Spleen (tissue), 11 donors: Measurements from ENCODE around the gene ASH1L. TPM values are rescaled to one million over a fixed set of nuclear protein-coding genes. Genes with fewer than 3 reads are reported as not detected.

Experiments used
- DNase-seq: peaks from one replicate; pipeline ENCODE4 v3.0.0-alpha.2; 2020
- H3K27ac ChIP-seq, 8 donors: fragments of 200-600 bp; sonication (generic) in 7 of 8; 1 replicate in 4 of 8; 2 replicates in 4 of 8; pipeline versions ENCODE4 v1.5.0 to v1.8.0; 2016 to 2021; ENCODE audit warnings: inconsistent platforms in 4 of 8, mild to moderate bottlenecking in 4 of 8, moderate library complexity in 1 of 8
- H3K27me3 ChIP-seq, 7 donors: fragments of 200-600 bp; sonication (generic) in 6 of 7; replicated peaks in 1 of 7; 1 replicate in 4 of 7; 2 replicates in 3 of 7; pipeline versions ENCODE4 v1.5.0 to v1.8.0; 2016 to 2021; ENCODE audit warnings: inconsistent platforms in 3 of 7, mild to moderate bottlenecking in 1 of 7
- H3K36me3 ChIP-seq, 6 donors: fragments of 200-600 bp; sonication (generic) in 5 of 6; 1 replicate in 4 of 6; 2 replicates in 2 of 6; pipeline versions ENCODE4 v1.5.0 to v1.8.0; 2016 to 2021; ENCODE audit warnings: inconsistent platforms in 2 of 6
- H3K4me1 ChIP-seq, 6 donors: fragments of 200-600 bp; sonication (generic) in 5 of 6; 1 replicate in 3 of 6; 2 replicates in 3 of 6; pipeline versions ENCODE4 v1.5.0 to v1.8.0; 2016 to 2021; ENCODE audit warnings: inconsistent platforms in 3 of 6
- H3K4me3 ChIP-seq, 8 donors: fragments of 200-600 bp; sonication (generic) in 7 of 8; 1 replicate in 4 of 8; 2 replicates in 4 of 8; pipeline versions ENCODE4 v1.5.0 to v1.8.0; 2016 to 2021; ENCODE audit warnings: inconsistent platforms in 4 of 8, mild to moderate bottlenecking in 4 of 8, moderate library complexity in 2 of 8
- H3K9me3 ChIP-seq, 8 donors: fragments of 200-600 bp; sonication (generic) in 7 of 8; 1 replicate in 4 of 8; 2 replicates in 4 of 8; pipeline versions ENCODE4 v1.5.0 to v1.8.0; 2016 to 2021; ENCODE audit warnings: inconsistent platforms in 4 of 8
- POLR2A ChIP-seq, 3 donors: fragments of 450-650 bp; IDR thresholded peaks; one replicate each; pipeline ENCODE4 v1.5.1; 2017; ENCODE audit warnings: antibody characterized with exemption in 3 of 3, mild to moderate bottlenecking in 1 of 3
- POLR2AphosphoS5 ChIP-seq, 3 donors: sonication (generic); formaldehyde crosslinking; IDR thresholded peaks; one replicate each; pipeline ENCODE4 v1.5.1; 2017; ENCODE audit warnings: antibody characterized with exemption in 3 of 3
- WGBS, 5 donors: extraction: QIAGEN DNeasy Blood & Tissue Kit in 3 of 5; methylation state at CpG; one replicate each; pipeline versions ENCODE4 v1.1.5 to v1.1.7; 2013 to 2018; 5-methylcytosine and 5-hydroxymethylcytosine counted together
- intact Hi-C: fragments of 100-400 bp; cut with DNase I; formaldehyde crosslinking; loops from one replicate; pipeline ENCODE4 v1.15.0; 2023; ENCODE audit warnings: low total_unique reads
- polyA plus RNA-seq, 3 donors: library from polyadenylated mRNA; stranded (reverse); fragments of 200-250 nt; gene quantifications; one replicate each; pipeline ENCODE4 v1.2.1, GENCODE V29; 2013
- total RNA-seq, 7 donors: library from RNA; depleted of rRNA in 3 of 7; stranded (reverse); fragments of >200 nt in 3 of 7; fragmentation: NEBNext Ultra II Directional in 4 of 7; extraction: Animal tissue kit (Norgen Biotek cat#: 25700) in 4 of 7; gene quantifications; one replicate each; pipeline versions ENCODE4 v1.1.0 to v1.2.1, GENCODE V29; 2016 to 2021
- TF ChIP-seq, protein P1 (sequence below), 11 experiments: fragments of 200-600 bp in 7 of 11; fragments of 450-650 bp in 4 of 11; sonication (generic) in 4 of 11; IDR thresholded peaks in 8 of 11; conservative IDR thresholded peaks in 3 of 11; 1 replicate in 7 of 11; 2 replicates in 4 of 11; pipeline versions ENCODE4 v1.4.0 to v1.8.0; 2016 to 2021; ENCODE audit warnings: antibody characterized with exemption in 11 of 11, inconsistent platforms in 4 of 11, mild to moderate bottlenecking in 1 of 11
- donor health status: healthy with polysubstance abuse.
- donor health status: DM: no; HTN: no; CAD: no; lungs with moderate emphysema.
- donor health status: DM: no; HTN: no; CAD: no.
- donor health status: Bipolar disorder and iron deficiency.
- donor health status: healthy.
- donor health status: DM: no; HTN: no; CAD: no.
- donor health status: DM: yes; HTN: yes; CAD: no.

ASH1L gene
- total and polyA plus RNA-seq, 10 donors, result 2.5 to 89.8 (median 69.1) TPM

DNA sequence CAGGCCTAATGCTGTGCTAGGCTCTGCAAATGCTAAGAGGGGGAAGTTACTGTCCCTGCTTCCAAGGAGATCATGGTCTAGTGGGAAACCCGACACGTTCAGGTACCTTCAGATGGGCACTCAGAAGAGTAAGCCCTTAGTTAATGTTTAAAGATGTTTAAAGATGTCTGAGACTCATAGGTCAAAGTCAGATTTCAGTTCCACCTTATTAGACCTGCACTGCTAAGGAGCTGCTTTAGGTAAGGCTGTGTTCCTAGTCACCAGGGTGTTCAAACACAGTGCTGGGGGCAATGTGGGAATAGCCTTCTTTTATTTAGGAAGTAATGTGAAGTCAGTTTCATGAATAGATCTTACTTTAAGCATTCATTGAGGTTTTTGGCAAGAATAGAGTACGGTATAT is 245.7 kb downstream of the ASH1L start:
- H3K4me3 ChIP-seq, result no peak overlapping the region
- H3K27me3 ChIP-seq, result no peaks in the 10 kb centered on the region
- WGBS, 5 donors, result 89 to 94% (median 93%) methylated on average over 3 of the region's 3 CpGs
- peaks cover 14 to 31% (median 23%) of the 10 kb centered on the region in 6 donors for H3K4me1 ChIP-seq
- H3K36me3 ChIP-seq, result peaks cover 0 to 78% (median 31%) of the 10 kb centered on the region in 6 donors
- no peak for DNase-seq
- TF ChIP-seq, protein P1, sequence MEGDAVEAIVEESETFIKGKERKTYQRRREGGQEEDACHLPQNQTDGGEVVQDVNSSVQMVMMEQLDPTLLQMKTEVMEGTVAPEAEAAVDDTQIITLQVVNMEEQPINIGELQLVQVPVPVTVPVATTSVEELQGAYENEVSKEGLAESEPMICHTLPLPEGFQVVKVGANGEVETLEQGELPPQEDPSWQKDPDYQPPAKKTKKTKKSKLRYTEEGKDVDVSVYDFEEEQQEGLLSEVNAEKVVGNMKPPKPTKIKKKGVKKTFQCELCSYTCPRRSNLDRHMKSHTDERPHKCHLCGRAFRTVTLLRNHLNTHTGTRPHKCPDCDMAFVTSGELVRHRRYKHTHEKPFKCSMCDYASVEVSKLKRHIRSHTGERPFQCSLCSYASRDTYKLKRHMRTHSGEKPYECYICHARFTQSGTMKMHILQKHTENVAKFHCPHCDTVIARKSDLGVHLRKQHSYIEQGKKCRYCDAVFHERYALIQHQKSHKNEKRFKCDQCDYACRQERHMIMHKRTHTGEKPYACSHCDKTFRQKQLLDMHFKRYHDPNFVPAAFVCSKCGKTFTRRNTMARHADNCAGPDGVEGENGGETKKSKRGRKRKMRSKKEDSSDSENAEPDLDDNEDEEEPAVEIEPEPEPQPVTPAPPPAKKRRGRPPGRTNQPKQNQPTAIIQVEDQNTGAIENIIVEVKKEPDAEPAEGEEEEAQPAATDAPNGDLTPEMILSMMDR (IDR thresholded peaks at IDR 0.05 in 8 of 11, conservative IDR thresholded peaks at IDR 0.05 in 3 of 11), result no peak
- no peak for TF ChIP-seq POLR2AphosphoS5 (IDR thresholded peaks at IDR 0.05)
- no peak for TF ChIP-seq POLR2A (IDR thresholded peaks at IDR 0.05)
- no peaks in the 10 kb centered on the region for H3K9me3 ChIP-seq
- intact Hi-C loops, result no loop called here
- no peak overlapping the region for H3K27ac ChIP-seq

DNA sequence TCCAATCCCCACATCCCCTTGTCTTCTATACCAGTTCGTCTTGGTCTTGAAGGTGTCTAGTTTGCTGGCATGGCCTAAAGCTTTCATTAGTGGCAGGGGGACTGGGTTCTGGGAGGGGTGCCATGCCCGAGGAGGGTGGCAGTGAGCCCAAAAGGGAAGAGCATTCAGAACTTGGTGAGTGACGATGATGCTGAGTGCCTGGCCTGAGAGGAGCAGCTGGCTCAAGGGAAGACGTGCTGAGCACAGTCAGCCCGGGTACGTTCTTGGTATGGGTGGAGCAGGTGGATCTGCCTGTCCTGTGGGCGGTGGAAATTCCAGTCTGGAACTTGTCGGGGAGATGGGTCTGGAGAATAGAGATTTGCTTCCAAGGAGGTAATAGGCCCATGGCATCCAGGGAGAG is 249.3 kb downstream of the ASH1L start:
- DNase-seq, result no peak
- no peak overlapping the region for H3K4me3 ChIP-seq
- H3K27me3 ChIP-seq, result no peaks in the 10 kb centered on the region
- no peak overlapping the region for H3K27ac ChIP-seq
- intact Hi-C loops, result no loop called here
- TF ChIP-seq, protein P1 (IDR thresholded peaks at IDR 0.05 in 8 of 11, conservative IDR thresholded peaks at IDR 0.05 in 3 of 11), result no peak
- TF ChIP-seq POLR2A (IDR thresholded peaks at IDR 0.05), result no peak
- no peak for TF ChIP-seq POLR2AphosphoS5 (IDR thresholded peaks at IDR 0.05)
- H3K36me3 ChIP-seq, result peaks cover 0 to 81% (median 27%) of the 10 kb centered on the region in 6 donors
- WGBS, 5 donors, result 92 to 94% (median 93%) methylated on average over 8 of the region's 8 CpGs
- peaks cover 12 to 34% (median 21%) of the 10 kb centered on the region in 6 donors for H3K4me1 ChIP-seq
- H3K9me3 ChIP-seq, result no peaks in the 10 kb centered on the region

DNA sequence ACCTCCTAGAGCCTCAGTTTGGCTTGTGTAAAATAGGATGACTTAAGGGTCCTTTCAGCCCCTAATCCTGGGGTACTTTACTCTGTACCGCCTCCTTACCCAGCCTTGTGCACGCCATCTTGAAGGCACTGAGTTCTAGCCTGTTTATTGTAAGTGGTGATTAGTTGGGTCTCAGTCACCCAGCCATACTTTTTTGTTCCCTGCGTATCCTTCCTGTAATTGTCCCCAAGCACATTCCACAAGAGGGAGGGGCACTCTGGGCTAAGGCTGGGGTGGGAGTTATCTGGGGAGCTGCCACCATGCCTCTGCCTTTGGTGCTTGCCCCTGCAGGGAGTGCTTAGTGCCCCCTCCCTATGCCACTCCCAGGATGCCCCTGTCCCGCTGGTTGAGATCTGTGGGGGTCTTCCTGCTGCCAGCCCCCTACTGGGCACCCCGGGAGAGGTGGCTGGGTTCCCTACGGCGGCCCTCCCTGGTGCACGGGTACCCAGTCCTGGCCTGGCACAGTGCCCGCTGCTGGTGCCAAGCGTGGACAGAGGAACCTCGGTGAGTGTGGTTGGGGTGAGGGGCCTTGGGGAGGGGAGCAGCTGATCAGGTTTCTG is 253.1 kb downstream of the ASH1L start:
- 9 to 22% (median 9%) methylated on average over 10 to 11 of the region's 11 CpGs for WGBS, 5 donors
- H3K27ac ChIP-seq, result peak overlapping the region; percentile 78 to 94 (median 90)
- TF ChIP-seq POLR2AphosphoS5 (IDR thresholded peaks at IDR 0.05), result peak in 2 of 3 donors; percentile 6 to 34
- TF ChIP-seq, protein P1 (IDR thresholded peaks at IDR 0.05 in 8 of 11, conservative IDR thresholded peaks at IDR 0.05 in 3 of 11), result no peak
- intact Hi-C loops, result no loop called here
- H3K4me3 ChIP-seq, result peak overlapping the region; percentile 56 to 82 (median 68)
- peaks cover 12 to 45% (median 30%) of the 10 kb centered on the region in 6 donors for H3K4me1 ChIP-seq
- no peaks in the 10 kb centered on the region for H3K27me3 ChIP-seq
- peak; percentile 83 for DNase-seq
- H3K9me3 ChIP-seq, result no peaks in the 10 kb centered on the region
- peaks cover 0 to 45% (median 13%) of the 10 kb centered on the region in 6 donors for H3K36me3 ChIP-seq

DNA sequence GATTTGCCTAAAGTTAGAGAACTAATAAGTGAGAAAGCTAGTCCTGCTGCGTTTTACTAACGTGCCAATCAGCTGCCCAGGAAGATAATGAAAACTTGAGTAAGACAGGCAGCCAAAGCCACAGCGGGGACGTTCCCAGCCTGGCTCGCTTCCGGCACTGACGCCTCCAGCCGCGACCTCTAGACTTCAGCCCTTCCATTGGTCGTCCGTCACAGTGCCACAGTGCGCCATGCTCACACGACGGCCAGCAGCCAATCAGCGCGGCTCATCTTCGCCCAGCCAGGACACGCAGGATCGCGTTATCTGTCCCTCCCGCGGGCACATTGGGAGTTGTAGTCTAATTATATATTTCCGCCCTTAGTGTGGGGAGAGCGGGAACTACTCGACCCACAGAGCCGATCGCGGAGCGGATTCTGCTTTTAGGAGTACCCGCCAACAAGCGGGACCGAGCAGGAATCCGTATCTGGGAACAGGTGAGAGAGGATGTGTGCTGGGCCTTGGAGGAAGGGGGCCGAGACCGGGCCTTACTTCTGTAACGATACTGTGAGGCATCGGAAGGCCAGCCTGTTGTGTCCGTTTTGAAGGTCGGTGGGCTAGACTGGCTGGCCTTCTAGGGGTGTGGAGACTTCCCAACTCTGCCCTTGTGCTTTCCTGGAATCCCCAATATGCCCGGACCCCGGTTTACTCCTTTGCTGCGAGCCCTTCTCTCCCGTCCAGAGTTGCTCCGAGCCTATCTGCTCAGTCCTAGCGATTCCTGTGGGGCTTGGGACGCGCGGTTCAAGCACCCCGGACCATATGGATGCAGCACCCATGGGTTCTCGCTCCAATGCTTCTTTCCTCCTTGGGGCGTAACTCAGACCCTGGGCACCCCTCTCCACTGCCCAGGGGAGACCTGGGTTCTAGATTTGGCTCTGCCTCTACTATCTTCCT is 253.8 kb downstream of the ASH1L start, which contains the start of gene FDPS:
Gene FDPS (plus strand): TSS at position 374 of the 930 bp plus-strand sequence. CDS start 924 bp downstream, outside the sequence.
- WGBS, 5 donors, result 0 to 1% (median 0%) methylated on average over 49 to 51 of the region's 51 CpGs
- Histone ChIP-seq H3K36me3 (peaks cover 0 to 38% (median 8%) of the 10 kb centered on the region in 6 donors), H3K27ac (peak within 1 kb of the TSS; percentile 78 to 94 (median 90)), H3K4me1 (peaks cover 12 to 45% (median 30%) of the 10 kb centered on the region in 6 donors), H3K4me3 (peak within 1 kb of the TSS; percentile 56 to 82 (median 68)), H3K9me3 (no peaks in the 10 kb centered on the region), H3K27me3 (no peaks in the 10 kb centered on the region)
- intact Hi-C loops, result no loop called here
- TF ChIP-seq POLR2A (IDR thresholded peaks at IDR 0.05) (peak in 2 of 3 donors; percentile 29 to 43), POLR2AphosphoS5 (IDR thresholded peaks at IDR 0.05) (peak; percentile 94 to 97 (median 97))
- TF ChIP-seq, protein P1 (IDR thresholded peaks at IDR 0.05 in 8 of 11, conservative IDR thresholded peaks at IDR 0.05 in 3 of 11), result peak in 8 of 11 experiments; percentile 21 to 64 (median 47)
- peak; percentile 99 for DNase-seq
